ENCODE measurements around the gene IL17D.

The IL17D gene

GRCh38 chr13:20696073-20696472 is 7.4 kb upstream of the IL17D start:
- no peak for DNase-seq

- no peak for DNase-seq
Measured at GRCh38 chr13:20699715-20700114, 3.8 kb upstream of the IL17D start.

GRCh38 chr13:20700288-20700687 is 3.2 kb upstream of the IL17D start:
- DNase-seq: no peak

- no peak for DNase-seq
Measured at GRCh38 chr13:20701461-20701860, 2.0 kb upstream of the IL17D start.

GRCh38 chr13:20702530-20702914 is 977 bp upstream of the IL17D start:
- DNase-seq: no peak

GRCh38 chr13:20703780-20704458 is 420 bp downstream of the IL17D start:
- peak; percentile 70 for DNase-seq

GRCh38 chr13:20704459-20705069 is 1.1 kb downstream of the IL17D start:
- DNase-seq: no peak

- DNase-seq: no peak
Measured at GRCh38 chr13:20706661-20707060, 3.2 kb downstream of the IL17D start.

GRCh38 chr13:20708216-20708615 is 4.7 kb downstream of the IL17D start:
- no peak for DNase-seq

- DNase-seq: no peak
Measured at GRCh38 chr13:20709369-20709768, 5.9 kb downstream of the IL17D start.

- DNase-seq: no peak
Measured at GRCh38 chr13:20709782-20710181, 6.3 kb downstream of the IL17D start.

GRCh38 chr13:20711301-20712044 is 8.0 kb downstream of the IL17D start:
- no peak for DNase-seq

GRCh38 chr13:20713014-20713376 is 9.5 kb downstream of the IL17D start:
- no peak for DNase-seq

GRCh38 chr13:20713751-20714150 is 10.3 kb downstream of the IL17D start:
- no peak for DNase-seq

GRCh38 chr13:20714161-20714560 is 10.7 kb downstream of the IL17D start:
- no peak for DNase-seq

- no peak for DNase-seq
Measured at GRCh38 chr13:20714563-20715329, 11.2 kb downstream of the IL17D start.

GRCh38 chr13:20715330-20715712 is 11.8 kb downstream of the IL17D start:
- DNase-seq: no peak

GRCh38 chr13:20716951-20717350 is 13.5 kb downstream of the IL17D start:
- no peak for DNase-seq

- DNase-seq: no peak
Measured at GRCh38 chr13:20717581-20718542, 14.4 kb downstream of the IL17D start.

- no peak for DNase-seq
Measured at GRCh38 chr13:20718958-20719566, 15.6 kb downstream of the IL17D start.

- DNase-seq: no peak
Measured at GRCh38 chr13:20719783-20720182, 16.3 kb downstream of the IL17D start.

GRCh38 chr13:20720499-20720898 is 17.0 kb downstream of the IL17D start:
- DNase-seq: no peak

Data from NCI-H2171 (cell line).